Stimulated activated CD4-positive, alpha-beta T cell treated with anti-CD3 and anti-CD28 coated beads, Interleukin-4, amount 100 ng/mL, for 24 hours (primary cell): ENCODE data around the gene USP15.

Experiments
- DNase-seq: peaks from one replicate; pipeline ENCODE4 v3.0.0-alpha.2; 2020

USP15 gene

GRCh38 chr12:62259993-62260732 lies at the start of gene USP15:
Gene USP15, plus strand, starts transcription at chr12:62260404. Its CDS starts 11 bp downstream, at chr12:62260415.
- peak; percentile 96 for DNase-seq

DNA sequence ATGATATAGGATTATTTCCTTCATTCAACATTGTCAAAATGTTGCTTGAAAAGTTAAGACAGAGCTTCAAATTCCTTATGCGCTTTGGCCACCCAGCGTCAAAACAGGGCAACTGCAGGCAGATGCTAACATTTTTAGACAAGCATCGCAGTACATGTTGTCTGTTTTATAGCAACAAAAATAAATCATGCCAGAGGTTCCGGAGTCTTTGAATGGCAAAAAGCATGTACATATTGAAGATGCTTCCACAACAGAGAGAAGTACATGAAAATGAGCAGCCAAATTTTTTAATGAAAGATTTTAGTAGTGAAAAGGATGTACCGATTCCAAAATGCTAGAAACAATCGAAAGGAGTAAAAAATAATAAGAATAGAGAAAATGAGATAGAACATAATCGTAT lies 49.8 kb upstream of the USP15 start:
- DNase-seq: peak; percentile 41

- no peak for DNase-seq
Measured at GRCh38 chr12:62211510-62211909, 48.7 kb upstream of the USP15 start.

DNA sequence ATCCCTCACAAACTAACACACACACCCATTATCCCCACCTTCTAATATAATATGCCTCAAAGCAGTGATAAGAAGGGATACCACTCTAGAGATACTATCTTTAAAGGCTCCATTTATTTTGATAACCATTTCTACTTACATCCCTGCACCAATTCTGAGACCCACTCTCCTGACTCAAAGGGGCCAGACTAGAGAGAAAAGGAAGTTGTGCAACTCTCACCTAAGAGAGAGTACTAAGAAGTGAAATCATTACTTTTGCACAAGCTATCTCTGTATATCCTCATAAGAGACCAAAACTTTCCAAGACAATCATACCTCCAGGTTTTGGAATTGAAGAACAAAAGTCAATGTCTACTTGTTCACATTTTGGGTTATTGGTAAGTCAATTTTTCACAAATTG lies 45.4 kb upstream of the USP15 start:
- no peak for DNase-seq

DNA sequence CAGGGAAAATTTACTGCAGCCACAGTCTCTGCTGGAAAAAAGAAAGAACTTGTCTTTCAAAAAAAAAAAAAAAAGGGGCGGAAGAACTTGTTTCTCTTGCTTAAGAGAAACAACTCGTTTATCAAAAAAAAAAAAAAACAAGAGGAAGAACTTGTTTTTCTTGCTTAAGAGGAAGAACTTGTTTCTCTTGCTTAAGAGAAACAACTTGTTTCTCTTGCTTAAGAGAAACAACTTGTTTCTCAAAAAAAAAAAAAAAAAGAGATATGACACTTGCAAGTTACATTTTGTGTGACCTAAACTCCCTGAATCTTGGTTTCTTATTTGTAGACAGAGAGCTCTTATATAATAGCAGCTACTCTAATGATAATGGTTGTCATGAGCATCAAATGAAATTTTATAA lies 44.7 kb upstream of the USP15 start:
- DNase-seq: no peak

GRCh38 chr12:62217466-62218194 lies 42.6 kb upstream of the USP15 start:
- DNase-seq: no peak

DNA sequence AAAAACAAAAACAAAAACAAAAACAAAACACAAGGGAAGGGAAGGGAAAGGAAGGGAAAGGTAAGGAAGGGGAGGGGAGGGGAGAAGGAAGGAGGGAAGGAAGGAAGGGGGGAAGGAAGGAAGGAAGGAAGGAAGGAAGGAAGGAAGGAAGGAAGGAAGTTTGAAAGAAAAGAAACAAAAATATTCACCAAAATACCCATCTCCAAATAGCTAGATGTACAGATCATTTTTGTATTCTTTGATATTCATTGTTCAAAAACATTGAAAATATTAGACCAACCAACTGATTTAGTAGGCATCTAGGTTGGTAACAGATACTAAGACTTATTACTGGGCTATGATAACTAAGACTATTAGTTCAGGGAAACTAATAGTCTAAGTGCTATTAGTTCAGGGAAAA lies 39.1 kb upstream of the USP15 start:
- DNase-seq: no peak

DNA sequence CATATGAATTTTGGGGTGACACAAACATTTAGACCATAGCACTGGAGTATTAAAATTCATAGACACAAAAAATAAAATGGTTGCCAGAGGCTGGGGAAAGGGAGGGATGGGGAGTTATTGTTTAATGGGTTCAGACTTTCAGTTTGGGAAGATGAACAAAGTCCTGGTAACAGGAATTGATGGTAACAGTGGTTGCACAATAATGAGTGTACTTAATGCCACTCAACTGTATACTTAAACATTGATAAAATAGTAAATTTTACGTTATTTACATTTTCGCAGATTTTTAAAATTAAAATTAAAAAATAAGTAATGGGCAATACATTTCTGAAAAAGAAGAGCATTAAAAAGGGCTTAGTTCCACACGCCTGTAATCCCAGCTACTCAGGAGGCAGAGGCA lies 35.6 kb upstream of the USP15 start:
- no peak for DNase-seq

DNA sequence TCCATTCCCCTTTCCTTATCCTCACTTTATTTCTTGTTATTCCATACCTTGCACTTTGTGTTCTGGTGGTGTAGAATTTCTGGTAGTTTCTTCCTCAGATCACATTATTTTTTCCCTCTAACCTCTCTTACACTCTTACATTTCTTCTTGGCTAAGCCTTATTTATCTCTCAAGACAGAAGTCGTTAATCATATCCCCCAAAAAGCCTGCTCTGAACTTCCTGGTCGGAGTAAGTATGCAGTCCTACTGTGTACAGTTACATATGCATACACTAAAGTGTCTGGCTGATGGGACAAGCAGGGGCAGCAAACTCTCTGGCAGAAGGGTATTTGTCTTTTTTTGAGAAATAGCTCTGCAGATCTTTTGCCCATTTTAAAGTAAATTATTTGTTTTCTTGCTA lies 33.1 kb upstream of the USP15 start:
- no peak for DNase-seq

DNA sequence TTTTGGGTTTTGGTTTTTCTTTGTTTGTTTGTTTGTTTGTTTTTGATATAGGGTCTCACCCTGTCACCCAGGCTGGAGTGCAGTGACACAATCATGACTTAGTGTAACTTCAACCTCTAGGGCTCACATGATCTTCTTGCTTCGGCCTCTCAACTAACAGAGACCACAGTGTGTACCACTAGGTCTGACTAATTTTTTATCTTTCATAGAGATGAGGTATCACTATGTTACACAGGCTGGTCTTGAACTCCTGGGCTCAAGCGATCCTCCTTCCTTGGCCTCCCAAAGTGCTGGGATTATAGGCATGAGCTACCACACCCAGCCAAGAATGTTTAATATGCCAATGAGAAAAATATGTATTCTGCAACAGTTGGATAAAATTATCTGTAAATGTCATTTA lies 29.6 kb upstream of the USP15 start:
- DNase-seq: no peak

GRCh38 chr12:62232143-62232729 lies 28.0 kb upstream of the USP15 start:
- DNase-seq: no peak

DNA sequence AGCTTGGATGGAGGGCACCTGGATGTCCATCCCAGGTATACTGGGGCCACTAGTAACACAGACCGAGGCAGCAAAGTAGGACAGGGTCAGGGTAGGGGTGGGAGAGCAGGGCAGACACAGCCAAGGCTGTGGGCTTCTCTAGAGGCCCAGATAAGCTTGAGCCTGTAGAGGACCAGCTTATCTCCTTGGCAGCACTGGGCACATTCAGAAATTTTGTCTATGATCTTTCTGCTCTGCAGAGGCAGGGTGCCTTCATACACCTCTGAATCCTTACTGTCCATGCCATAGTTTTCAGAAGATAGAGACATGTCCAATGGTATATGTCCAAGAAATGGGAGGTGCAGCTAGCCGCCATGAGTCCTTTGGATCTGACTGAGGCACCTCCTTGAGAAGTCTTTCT lies 26.4 kb upstream of the USP15 start:
- no peak for DNase-seq

GRCh38 chr12:62239571-62239970 lies 20.6 kb upstream of the USP15 start:
- no peak for DNase-seq

- DNase-seq: no peak
Measured at GRCh38 chr12:62247281-62248045, 12.7 kb upstream of the USP15 start.

- no peak for DNase-seq
Measured at GRCh38 chr12:62248873-62249272, 11.3 kb upstream of the USP15 start.

- DNase-seq: no peak
Measured at GRCh38 chr12:62249419-62249818, 10.8 kb upstream of the USP15 start.

- no peak for DNase-seq
Measured at GRCh38 chr12:62250671-62251608, 9.3 kb upstream of the USP15 start.

- no peak for DNase-seq
Measured at GRCh38 chr12:62251609-62251958, 8.6 kb upstream of the USP15 start.

DNA sequence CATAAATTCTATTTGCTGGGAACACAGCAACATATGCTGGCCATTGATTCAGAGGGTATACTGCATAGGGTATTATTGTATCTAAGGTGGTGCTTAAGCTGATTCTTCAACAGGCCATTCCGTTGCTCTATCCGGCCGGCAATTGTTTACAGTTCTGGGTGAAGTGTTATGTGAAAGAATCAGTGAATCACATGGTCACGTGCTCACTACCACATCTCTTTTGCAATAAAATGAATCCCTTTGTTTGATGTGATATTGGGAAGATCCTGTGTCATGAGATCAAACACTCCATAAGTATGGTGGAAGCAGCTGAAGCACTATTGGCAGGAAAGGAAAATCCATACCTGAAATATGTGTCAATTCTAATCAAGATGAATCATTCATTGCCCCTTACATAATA lies 7.6 kb upstream of the USP15 start:
- no peak for DNase-seq

GRCh38 chr12:62254967-62255366 lies 5.2 kb upstream of the USP15 start:
- DNase-seq: no peak

GRCh38 chr12:62256408-62257096 lies 3.7 kb upstream of the USP15 start:
- DNase-seq: peak; percentile 77

DNA sequence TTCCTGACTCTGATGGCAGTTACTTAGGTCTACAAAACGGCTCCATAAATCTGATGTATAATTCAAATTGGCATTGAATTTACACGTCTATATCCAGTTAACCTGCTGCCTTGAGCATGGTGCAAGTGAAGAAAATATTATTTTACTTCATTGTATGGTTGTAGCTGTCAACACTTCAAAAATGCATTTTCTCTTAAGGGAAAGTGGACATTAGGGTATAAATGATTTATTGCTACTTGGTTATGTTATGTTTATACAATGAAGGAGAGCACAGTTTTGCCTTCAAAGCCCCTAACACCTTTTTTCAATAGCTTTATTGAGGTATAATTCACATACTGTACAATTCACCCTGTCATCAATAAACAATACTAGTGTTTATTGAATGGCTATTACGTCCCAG lies 2.0 kb upstream of the USP15 start:
- no peak for DNase-seq
